Mesodermal cell (in vitro differentiated cells): ENCODE results near the gene AKAP13.

Experiments used
- H3K27ac ChIP-seq: 2 replicates; pipeline ENCODE4 v1.7.0; 2013; ENCODE audit warnings: mild to moderate bottlenecking, low read depth, low read length, moderate library complexity; ENCODE audit not compliant: severe bottlenecking
- H3K36me3 ChIP-seq: 2 replicates; pipeline ENCODE4 v1.7.1; 2013; ENCODE audit warnings: mild to moderate bottlenecking, low read length, moderate library complexity; ENCODE audit not compliant: control insufficient read depth, insufficient read depth
- H3K4me1 ChIP-seq: one replicate; pipeline ENCODE4 v1.7.1; 2013; ENCODE audit warnings: mild to moderate bottlenecking, low read length; ENCODE audit not compliant: insufficient read depth, control insufficient read depth, poor library complexity, severe bottlenecking
- H3K4me3 ChIP-seq: 2 replicates; pipeline ENCODE4 v1.7.0; 2013; ENCODE audit warnings: low read length, control low read depth, mild to moderate bottlenecking; ENCODE audit not compliant: insufficient read depth, poor library complexity, severe bottlenecking; ENCODE audit errors: extremely low read depth
- H3K9me3 ChIP-seq: 2 replicates; pipeline ENCODE4 v1.7.1; 2013; ENCODE audit warnings: mild to moderate bottlenecking, low read length, moderate library complexity; ENCODE audit not compliant: control insufficient read depth
- WGBS, 2 experiments: methylation state at CpG; one replicate each; pipeline ENCODE4 v1.1.5; 2013; ENCODE audit warnings: missing lambda C conversion rate in 2 of 2; ENCODE audit not compliant: insufficient coverage in 2 of 2; 5-methylcytosine and 5-hydroxymethylcytosine counted together

AKAP13 gene

GRCh38 chr15:85412956-85413854, 32.8 kb downstream of the AKAP13 start:
- WGBS, 2 experiments, result 83 to 92% methylated on average over 6 to 7 of the region's 14 CpGs
- Histone ChIP-seq H3K27ac (peak overlapping the region; percentile 75), H3K4me3 (no peak overlapping the region), H3K4me1 (peaks cover 43% of the 10 kb centered on the region), H3K36me3 (peaks cover 9% of the 10 kb centered on the region), H3K9me3 (peaks cover 5% of the 10 kb centered on the region)

DNA sequence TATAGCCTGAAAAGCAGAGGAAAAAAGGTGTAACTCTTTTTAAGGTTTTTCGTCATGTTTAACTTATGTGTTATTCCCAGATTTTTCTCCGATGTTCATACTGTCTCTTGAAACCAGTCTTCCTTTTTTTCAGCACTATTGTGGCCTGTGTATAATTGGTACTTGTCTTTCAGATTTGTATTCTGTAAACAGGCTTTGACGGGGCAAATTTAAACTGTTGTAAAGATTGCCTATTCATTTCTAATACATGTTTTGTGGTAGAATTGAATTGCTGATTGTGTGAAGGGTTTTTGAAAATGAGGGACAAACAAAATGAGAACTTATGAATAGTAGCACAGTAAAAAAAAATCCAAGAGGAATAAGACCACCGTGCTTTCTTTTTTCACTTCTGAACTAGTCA, 33.6 kb downstream of the AKAP13 start:
- Histone ChIP-seq H3K9me3 (no peaks in the 10 kb centered on the region), H3K27ac (peak overlapping the region; percentile 75)
- 100% methylated on average over 2 of the region's 4 CpGs; no CpG with 5 or more reads in 1 of the 2 experiments for WGBS, 2 experiments

DNA sequence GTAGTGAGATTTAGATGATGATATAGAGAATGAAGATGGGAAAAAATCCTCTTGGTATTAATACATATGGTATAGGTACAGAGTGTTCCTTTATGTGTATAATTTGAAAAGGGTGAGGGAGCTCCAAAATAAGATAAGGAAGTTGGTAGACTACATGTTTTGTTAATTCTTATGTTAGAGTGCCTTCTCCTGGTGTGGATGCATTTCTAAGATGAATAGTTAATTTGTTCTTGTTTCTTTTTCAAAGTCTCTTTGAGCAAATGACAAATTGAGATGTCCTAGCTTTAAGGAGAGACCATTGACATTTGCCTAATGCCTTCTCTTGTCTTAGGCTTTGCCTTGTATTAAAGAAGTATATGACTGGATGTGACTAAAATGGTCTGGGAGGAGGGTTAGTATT, 34.1 kb downstream of the AKAP13 start:
- Histone ChIP-seq H3K4me1 (peaks cover 41% of the 10 kb centered on the region), H3K4me3 (no peak overlapping the region), H3K9me3 (no peaks in the 10 kb centered on the region), H3K27ac (peak overlapping the region; percentile 75), H3K36me3 (peaks cover 7% of the 10 kb centered on the region)

More for the DNA sequence above, 33.6 kb downstream of the AKAP13 start:
- peaks cover 7% of the 10 kb centered on the region for H3K36me3 ChIP-seq
- no peak overlapping the region for H3K4me3 ChIP-seq
- H3K4me1 ChIP-seq, result peaks cover 41% of the 10 kb centered on the region

DNA sequence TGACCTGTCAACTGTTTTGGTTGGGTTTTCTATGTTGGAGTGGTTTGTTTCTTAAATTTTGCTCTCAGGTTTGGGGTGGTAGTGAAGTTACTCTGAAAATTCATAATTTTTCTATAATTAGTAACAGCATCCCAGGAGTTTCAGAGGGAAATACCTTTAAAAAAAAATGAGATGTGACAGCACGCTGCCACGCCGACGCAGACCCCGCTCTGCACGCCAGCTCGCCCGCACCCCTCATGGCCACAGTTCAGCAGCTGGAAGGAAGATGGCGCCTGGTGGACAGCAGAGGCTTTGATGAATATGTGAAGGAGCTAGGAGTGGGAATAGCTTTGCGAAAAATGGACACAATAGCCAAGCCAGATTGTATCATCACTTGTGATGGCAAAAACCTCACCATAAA, 34.6 kb downstream of the AKAP13 start:
- Histone ChIP-seq H3K9me3 (no peaks in the 10 kb centered on the region), H3K27ac (no peak overlapping the region), H3K4me3 (no peak overlapping the region), H3K4me1 (peaks cover 41% of the 10 kb centered on the region), H3K36me3 (peaks cover 7% of the 10 kb centered on the region)
- WGBS, 2 experiments, result 86 to 94% methylated on average over 7 to 9 of the region's 10 CpGs

DNA sequence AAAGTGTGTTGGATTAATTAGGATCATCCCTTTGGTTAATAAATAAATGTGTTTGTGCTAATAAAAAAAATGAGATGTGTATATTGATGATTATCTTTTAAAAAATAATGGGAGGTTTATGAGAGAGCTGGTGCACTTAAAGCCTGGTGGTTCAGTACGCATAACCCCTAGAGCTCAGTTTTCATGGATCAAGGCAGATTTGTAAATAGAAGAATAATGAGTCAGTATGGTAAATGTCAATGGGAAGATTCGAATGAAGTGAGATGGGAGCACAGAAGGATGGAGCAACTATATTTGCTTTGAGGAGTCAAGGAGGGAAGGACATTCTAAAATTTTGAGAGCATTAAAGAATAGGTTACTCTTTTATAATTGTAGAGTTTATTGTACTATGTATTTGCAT, 35.4 kb downstream of the AKAP13 start:
- no peaks in the 10 kb centered on the region for H3K9me3 ChIP-seq
- H3K27ac ChIP-seq, result no peak overlapping the region
- WGBS, 2 experiments, result 96 to 100% methylated on average over 1 to 2 of the region's 2 CpGs
- H3K4me1 ChIP-seq, result peaks cover 42% of the 10 kb centered on the region
- no peak overlapping the region for H3K4me3 ChIP-seq
- no peaks in the 10 kb centered on the region for H3K36me3 ChIP-seq

GRCh38 chr15:85417276-85417675, 36.9 kb downstream of the AKAP13 start:
- Histone ChIP-seq H3K4me3 (no peak overlapping the region), H3K36me3 (no peaks in the 10 kb centered on the region), H3K9me3 (no peaks in the 10 kb centered on the region), H3K4me1 (peaks cover 40% of the 10 kb centered on the region), H3K27ac (no peak overlapping the region)
- WGBS, 2 experiments, result 92 to 94% methylated on average over 4 to 5 of the region's 5 CpGs

GRCh38 chr15:85419161-85419560, 38.8 kb downstream of the AKAP13 start:
- H3K27ac ChIP-seq, result no peak overlapping the region
- WGBS, 2 experiments, result 91 to 95% methylated on average over 4 to 5 of the region's 5 CpGs
- no peak overlapping the region for H3K4me3 ChIP-seq
- H3K4me1 ChIP-seq, result peaks cover 26% of the 10 kb centered on the region
- H3K36me3 ChIP-seq, result no peaks in the 10 kb centered on the region
- H3K9me3 ChIP-seq, result no peaks in the 10 kb centered on the region

GRCh38 chr15:85421116-85421925, 40.9 kb downstream of the AKAP13 start:
- Histone ChIP-seq H3K27ac (no peak overlapping the region), H3K4me1 (peaks cover 9% of the 10 kb centered on the region)
- 80 to 100% methylated on average over 1 of the region's 10 CpGs for WGBS, 2 experiments

GRCh38 chr15:85422607-85423006, 42.2 kb downstream of the AKAP13 start:
- no CpG with 5 or more reads among the region's 2 CpGs for WGBS, 2 experiments
- Histone ChIP-seq H3K4me1 (peaks cover 9% of the 10 kb centered on the region), H3K36me3 (no peaks in the 10 kb centered on the region), H3K9me3 (no peaks in the 10 kb centered on the region), H3K4me3 (no peak overlapping the region), H3K27ac (no peak overlapping the region)

More at GRCh38 chr15:85421116-85421925, 40.9 kb downstream of the AKAP13 start:
- Histone ChIP-seq H3K4me3 (no peak overlapping the region), H3K9me3 (no peaks in the 10 kb centered on the region), H3K36me3 (no peaks in the 10 kb centered on the region)

DNA sequence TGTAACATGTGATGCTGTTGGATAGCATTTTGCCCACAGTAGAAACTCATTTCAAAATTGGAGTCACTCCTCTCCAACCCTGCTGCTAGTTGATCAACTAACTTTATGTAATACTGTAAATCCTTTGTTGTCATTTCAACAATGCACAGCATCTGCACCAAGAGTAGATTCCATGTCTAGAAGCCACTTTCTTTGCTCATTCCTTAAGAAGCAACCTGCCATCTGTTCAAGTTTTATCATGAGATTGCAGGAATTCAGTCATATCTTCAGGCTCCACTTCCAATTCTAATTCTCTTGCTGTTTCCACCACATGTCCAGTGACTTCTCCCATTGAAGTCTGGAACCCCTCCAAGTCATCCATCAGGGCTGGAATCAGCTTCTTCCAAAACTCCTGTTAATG, 42.9 kb downstream of the AKAP13 start:
- no peak overlapping the region for H3K4me3 ChIP-seq

GRCh38 chr15:85424154-85424553, 43.8 kb downstream of the AKAP13 start:
- Histone ChIP-seq H3K4me3 (no peak overlapping the region), H3K4me1 (peaks cover 9% of the 10 kb centered on the region), H3K36me3 (no peaks in the 10 kb centered on the region), H3K9me3 (no peaks in the 10 kb centered on the region), H3K27ac (no peak overlapping the region)
- WGBS, 2 experiments, result no CpG with 5 or more reads among the region's 1 CpG

More for the DNA sequence above, 42.9 kb downstream of the AKAP13 start:
- Histone ChIP-seq H3K4me1 (peaks cover 9% of the 10 kb centered on the region), H3K27ac (no peak overlapping the region), H3K36me3 (no peaks in the 10 kb centered on the region), H3K9me3 (no peaks in the 10 kb centered on the region)
